Glomerular visceral epithelial cell (primary cell): ENCODE data around the gene SUPT6H.

ENCODE experiments used
- DNase-seq: peaks from one replicate; pipeline ENCODE4 v3.0.0-alpha.2; 2016; ENCODE audit errors: extremely low spot score

Gene SUPT6H

GRCh38 chr17:28702026-28702751, 40.2 kb downstream of the SUPT6H start:
- no peak for DNase-seq

DNA sequence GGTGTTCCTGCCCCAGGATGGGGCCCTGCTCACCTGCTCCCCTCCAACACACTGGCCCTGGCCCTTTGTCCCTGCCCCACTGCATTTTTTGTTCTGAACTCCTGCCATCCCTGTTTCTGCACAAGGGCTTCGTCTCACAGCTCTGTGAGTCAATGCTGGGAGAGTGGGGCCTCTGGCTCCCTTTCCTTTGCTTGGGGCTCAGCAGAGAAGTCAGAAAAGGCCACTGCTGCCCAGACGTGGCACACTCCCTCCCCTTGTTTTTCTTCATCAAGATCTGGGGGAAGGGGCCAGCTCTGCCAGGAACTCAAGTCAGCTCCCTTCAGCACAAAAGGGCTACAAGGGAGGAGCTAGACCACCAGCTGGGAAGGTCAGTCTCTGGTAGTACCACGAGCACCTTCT, 40.7 kb downstream of the SUPT6H start:
- DNase-seq, result no peak

GRCh38 chr17:28703552-28704218, 41.7 kb downstream of the SUPT6H start:
- no peak for DNase-seq

DNA sequence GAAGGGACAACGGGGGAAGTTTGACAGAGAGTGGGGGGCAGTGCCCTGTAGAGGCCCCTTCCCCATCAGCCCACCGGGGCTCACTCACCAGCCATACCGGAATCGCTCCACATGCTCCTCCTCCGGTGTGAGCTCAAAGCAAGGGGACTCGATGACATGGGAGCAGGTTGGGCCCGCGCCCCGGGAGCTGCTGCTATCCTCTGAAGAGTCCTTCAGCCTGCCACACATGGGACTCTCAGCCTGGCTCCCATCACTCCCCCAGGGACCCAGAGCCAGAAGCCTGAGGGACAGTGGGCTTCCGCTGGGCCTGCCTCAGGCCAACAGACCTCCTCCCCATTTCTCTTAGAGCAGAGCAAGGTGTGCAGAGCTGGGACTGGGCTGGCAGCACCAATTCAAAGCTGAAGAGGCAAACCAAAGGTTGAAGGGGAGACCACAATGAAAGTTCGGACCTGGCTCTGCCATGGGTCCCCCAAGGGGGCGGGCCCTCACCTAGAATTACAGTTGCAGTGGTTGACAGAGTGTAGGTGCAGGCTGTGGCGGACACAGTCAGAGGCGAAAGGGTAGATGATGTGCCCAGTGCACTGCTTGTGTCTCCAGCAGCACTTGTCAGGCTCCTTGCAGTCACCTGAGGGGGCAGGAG, 42.3 kb downstream of the SUPT6H start:
- DNase-seq, result no peak

DNA sequence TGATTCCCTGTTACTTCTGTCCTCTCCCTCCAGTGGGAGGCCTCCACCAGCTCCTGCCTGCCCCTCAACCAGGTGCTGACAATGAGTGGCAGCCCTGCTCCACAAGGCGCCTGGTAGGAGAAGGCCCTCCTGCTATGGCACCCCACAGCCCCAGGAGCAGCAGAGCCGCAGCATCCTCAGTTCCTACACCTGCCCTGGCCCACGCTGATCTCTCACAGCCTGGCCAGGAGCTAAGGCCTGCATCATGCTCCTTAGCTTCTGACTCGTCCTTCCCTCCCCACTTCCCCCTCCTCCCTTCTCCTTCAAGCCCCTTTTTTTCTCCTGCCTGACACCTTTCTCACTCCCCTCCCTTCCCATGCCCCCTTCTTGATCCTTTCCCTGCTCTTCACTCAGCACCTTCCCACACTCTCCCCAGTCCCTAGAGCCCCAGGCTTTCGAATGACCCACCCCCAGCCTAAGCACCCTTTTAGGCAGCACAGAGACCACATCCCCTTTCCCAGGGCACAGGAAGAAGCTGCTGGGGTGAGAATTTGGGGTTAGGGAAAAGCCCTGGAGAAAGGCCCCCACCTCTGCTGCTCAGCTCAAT, 43.2 kb downstream of the SUPT6H start:
- no peak for DNase-seq

DNA sequence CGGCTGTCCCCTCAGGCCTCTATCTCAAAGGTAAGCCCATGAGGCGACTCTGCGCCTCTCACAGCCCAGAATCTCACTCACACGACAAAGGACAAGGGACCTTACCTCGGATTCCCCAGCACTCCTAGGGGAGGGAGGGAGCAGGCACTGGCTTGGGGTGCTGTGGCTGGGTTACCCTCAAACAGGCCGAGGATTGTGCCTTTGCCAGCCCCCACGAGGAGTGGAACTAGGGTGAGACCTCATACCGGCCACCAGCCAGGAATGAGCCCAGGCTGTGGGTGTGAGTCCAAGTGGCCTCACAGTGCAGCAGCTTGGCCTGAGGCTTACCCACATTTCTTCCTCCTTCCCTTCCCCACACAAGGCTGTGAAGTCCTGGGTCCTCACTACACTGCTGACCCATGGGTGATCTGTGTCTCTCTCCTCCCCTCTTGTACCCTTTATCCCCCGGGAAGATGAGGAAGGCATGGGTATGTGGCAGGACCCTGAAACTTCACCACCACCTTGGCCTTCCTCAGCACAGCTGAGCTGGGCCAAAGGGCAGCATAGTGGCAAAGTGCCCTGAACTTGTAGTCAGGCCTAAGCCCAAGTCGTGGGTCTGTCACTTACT, 43.8 kb downstream of the SUPT6H start:
- no peak for DNase-seq

DNA sequence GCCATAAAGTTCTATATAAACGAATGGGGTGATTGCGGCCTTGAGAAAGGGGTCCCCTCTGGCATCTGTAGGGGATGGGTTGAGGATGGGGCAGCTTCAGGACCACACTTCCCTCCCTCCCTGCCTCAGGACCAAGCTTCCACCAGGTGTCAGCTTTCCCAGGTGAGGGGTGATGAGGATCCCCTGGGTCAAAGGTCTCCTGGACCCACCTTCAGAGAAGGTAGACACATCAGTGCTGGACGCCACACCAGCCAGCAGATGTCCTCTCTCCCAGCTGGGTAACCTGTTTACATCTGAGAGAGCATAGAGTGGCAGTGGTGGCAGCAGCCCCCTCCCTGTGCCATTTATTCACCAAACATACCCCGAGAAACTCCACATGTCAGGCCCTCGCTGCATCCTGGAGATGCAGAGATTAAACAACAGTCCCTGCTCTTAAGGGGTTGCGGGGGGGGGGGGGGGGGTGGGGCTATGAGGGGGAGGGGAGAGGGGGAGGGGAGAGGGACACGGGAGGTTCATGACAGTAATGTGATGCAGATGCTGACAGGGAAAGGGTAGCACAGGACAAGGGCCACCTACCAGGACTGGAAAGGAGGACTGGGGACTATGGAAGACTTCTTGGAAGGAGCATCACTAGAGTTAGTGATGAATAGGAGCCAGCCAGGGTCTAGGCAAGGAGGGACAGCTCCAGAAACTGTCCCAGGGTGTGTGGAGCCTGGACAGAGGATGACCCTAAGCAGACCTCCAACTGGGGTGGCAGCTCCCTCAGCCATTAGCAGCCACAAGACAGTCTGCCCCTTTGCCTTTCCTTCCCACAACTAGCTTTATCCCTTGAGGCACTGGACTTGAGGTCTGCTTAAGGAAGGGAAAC, 44.7 kb downstream of the SUPT6H start:
- DNase-seq, result no peak

DNA sequence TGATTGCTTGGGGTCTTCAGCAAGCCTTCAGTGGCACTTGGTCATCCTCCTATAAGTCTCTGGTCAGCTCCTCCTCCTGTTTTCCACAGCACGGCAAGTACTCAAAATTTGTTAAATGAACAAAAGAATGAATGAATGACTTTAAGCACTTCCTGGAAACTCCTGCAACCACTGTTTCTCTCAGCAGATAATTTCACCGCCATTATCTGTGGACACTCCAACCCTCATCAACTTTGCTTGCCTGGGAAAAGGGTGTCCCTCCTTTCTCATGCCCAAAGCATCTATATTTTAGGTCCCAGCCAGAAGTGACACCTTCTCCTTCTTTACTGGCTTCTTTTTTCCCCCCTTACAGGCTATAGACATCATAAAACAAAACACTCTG, 45.3 kb downstream of the SUPT6H start:
- DNase-seq, result no peak

GRCh38 chr17:28710861-28711722, 49.1 kb downstream of the SUPT6H start:
- DNase-seq, result peak; percentile 96

- DNase-seq, result no peak
Observed at GRCh38 chr17:28711723-28712031, 49.7 kb downstream of the SUPT6H start, which contains the start of gene PROCA1. TSS of gene PROCA1 (minus strand) at chr17:28711888. CDS start at chr17:28711660, 228 bp downstream.

- no peak for DNase-seq
Observed at GRCh38 chr17:28712032-28712704, 50.2 kb downstream of the SUPT6H start.

GRCh38 chr17:28712705-28713415, 50.9 kb downstream of the SUPT6H start:
- DNase-seq, result no peak

DNA sequence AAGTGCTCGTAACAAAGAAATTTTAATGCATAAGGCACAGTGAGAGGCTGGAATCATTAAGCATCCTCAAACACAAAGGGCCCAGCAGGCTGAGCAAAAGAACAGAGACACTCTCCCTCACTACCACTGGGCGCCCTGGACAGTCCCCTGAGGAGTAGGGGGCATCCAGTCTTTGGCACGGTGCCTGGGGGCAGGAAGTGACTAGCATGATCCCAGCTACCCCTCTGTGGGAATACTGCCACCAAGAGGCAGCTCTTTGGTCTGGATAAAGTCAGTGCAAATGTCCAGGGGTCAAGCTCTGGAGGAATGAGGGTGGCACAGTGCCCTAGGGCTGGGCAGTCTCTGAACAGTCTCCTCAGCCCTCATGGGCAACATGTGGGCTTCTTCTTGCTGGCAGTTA, 52.3 kb downstream of the SUPT6H start:
- DNase-seq, result no peak

DNA sequence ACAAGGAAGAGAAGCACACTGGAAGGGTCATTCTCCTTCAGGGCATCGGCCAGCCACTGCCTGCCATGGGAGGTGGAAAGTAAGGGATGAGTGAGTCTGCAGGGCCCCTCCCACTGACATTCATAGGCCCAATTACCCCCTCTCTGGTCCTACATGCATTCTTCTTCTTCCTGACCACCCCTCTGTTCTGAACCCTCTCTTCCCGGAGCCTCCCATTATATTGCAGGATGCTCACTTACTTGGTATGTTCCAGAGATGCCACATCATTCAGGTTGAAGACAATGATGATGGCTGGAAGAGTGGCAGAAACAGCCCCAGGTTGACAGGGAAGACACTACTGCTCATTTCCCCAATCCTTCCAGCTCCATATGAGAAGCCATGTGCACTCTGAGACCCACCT, 53.2 kb downstream of the SUPT6H start:
- no peak for DNase-seq

GRCh38 chr17:28716740-28717577, 55.0 kb downstream of the SUPT6H start:
- peak; percentile 40 for DNase-seq

GRCh38 chr17:28717578-28718332, 55.8 kb downstream of the SUPT6H start, which contains the start of gene RAB34:
TSS of gene RAB34 (minus strand) at chr17:28717868. CDS start at chr17:28717266, 602 bp downstream.
- peak; percentile 92 for DNase-seq

DNA sequence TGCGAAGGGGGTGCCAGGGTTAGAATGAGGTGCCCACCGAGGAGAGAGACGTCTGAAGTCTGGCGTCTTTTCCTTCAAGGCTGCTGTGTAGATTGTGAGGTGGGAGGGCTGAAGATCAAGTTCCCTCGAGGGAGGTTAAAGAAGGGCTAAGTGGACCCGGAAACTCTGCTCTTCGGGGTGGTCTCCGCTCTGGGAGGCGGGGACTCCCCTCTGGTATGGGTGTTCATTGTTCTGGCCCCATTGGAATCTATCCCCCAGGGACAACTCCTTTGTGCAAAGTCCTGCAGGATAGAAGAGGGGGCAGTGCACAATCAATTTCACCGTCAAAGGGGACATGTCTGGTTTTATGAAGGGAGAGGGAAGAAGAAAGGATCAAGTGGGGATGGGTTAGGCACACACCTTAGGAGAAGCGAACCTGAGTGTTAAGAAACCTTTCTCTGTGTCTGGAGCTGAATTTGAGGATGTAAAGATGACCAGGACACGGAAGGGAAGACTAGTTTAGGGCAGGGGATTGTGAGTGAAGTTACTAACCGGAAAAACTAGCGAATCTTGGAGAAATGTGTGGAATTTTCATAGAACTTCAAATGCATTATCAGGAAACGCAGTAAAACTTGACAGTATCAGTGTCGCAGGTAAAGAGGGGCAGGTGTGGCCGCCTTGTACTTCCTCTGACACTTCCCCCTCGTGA, 56.5 kb downstream of the SUPT6H start:
- DNase-seq, result no peak
